Glomerular visceral epithelial cell (primary cell): ENCODE measurements around the gene HLA-DRA.
A peak's percentile ranks its signal among the peaks of the same experiment; 100 is the strongest.
"Not testable (repeated sequence)": the region's sequence is repeated elsewhere in the genome, so short reads cannot be mapped to it uniquely, and the experiment has no call there.

Source experiments
- DNase-seq: peaks from one replicate; pipeline ENCODE4 v3.0.0-alpha.2; 2016; ENCODE audit errors: extremely low spot score

Gene HLA-DRA

DNA sequence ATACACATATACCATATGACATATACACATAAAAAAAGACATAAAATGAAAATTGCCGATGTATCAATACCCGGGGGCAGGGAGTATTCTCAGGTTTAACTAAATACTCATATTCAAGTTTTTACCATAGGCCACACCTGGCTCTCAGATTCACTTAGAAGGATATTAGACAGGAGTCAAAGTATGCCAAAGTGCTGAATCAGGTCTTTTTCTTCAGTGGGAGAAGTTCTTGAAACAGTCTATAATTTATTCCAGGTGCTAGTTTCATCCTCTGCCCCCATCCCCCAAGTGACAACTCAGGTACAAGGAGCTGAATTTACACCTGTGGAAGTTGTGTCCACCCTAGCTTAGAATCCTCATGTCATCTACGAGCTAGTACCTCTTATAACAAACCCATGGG lies 8.5 kb upstream of the HLA-DRA start:
- DNase-seq = no peak

DNA sequence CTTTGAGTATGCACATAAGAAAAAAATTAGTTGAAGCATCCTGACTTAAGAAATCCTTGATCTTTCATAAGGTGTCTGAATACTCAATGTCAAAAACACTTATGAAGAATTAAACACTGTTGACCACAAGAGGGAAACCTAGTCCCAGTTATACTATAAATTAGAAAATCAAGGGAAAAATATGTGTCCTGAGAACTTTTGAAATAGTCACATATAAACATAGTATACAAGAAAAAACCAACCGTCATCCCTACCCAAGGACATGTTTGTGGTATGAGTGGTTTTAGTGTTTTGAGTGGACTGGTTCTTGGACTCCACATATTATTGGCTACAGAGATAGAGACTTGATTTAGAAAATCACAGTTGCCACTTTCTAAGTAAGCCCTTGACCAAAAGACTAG lies 7.6 kb upstream of the HLA-DRA start:
- DNase-seq = peak; percentile 26

DNA sequence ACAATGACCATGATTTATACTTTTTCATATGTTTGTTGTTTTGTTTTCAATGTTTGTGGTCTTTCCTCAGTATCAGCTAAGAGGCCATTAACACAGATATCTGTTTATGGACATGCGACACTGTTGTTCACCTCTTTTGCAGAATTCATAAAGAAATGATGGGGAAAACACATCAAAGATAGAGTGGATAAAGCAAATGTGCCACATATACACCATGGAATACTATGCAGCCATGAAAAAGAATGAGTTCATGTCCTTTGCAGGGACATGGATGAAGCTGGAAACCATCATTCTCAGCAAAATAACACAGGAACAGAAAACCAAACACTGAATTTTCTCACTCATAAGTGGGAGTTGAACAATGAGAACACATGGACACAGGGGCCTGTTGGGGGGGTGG lies 5.7 kb upstream of the HLA-DRA start:
- DNase-seq = not testable (repeated sequence)

DNA sequence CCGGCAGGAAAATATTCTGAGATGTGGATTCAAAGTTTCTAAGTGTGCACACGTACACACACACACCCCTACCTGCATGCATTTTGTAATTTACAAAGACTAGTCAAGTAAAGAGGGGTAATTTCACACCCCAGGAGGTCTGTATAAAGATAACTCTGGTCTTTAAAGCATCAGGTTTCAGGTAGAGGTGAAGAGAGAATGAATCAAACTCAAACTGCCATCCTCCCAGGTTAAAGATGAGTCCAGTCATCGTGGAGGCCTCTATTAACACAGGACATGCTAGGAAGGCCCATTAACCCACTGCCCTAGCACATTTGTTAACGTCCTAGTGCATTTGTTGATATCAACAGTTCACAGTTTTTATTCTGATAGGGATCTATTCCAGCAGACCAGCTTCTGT lies 3.5 kb upstream of the HLA-DRA start:
- DNase-seq = no peak

DNA sequence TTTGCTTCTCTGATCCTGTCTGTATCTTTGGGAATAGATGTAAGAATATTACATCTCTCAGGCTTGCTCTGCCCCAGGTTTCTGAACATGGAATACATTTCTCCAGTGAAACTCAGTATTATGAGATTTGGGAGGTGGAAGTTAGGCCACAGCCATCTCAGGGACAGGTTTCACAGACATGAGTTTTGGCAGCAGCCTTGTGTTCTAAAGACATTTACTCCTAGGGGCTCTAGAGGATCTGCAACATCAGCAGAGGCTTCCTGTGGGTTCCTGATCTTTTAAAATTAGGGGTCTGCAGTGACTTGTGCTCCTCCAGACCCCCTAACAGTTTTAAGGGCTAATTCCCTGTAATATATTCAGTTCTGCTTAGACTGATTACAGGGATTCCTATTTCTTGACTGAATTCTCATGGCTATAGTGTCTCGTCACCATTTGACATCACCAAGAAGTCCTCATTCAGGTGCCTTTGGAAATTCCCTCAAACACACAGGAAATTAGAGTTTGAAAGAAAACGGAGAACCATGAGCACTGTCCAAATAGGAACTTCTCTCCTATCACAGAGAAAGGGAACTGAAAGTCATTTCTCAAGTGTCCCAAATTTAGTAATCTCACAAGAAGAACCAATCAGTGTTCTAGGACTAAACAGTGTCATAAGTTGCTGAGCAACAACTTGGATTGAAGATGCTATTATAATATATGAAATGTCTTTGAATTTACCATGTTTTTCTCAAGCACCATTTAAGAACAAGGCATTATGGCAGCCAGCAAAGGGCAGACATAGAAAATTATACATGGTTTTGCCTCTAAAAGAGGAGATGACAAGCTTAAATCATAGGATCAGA lies 2.5 kb upstream of the HLA-DRA start:
- DNase-seq = no peak

DNA sequence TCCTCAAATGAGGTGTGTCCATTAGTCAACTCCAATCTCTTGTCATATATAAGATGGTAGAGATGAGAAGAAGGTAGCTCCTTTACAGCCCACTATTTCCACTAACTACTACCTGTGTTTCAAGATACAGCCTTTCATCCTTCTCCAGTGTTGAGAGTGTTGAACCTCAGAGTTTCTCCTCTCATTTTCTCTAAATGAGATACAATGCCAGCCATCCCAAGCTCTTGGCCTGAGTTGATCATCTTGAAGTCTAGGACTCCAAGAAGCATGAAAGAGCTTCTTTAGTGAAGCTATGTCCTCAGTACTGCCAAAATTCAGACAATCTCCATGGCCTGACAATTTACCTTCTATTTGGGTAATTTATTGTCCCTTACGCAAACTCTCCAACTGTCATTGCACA lies 548 bp upstream of the HLA-DRA start:
- DNase-seq = no peak

DNA sequence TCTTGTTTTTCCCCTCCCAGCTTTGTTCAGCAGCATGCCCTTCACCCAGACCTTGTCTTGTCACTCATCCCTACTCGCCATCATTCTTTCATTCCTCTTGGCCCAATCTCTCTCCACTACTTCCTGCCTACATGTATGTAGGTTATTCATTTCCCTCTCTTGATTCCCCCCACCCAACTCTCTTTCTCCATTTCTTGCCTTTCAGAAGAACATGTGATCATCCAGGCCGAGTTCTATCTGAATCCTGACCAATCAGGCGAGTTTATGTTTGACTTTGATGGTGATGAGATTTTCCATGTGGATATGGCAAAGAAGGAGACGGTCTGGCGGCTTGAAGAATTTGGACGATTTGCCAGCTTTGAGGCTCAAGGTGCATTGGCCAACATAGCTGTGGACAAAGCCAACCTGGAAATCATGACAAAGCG lies 2.6 kb downstream of the HLA-DRA start:
- no peak for DNase-seq

DNA sequence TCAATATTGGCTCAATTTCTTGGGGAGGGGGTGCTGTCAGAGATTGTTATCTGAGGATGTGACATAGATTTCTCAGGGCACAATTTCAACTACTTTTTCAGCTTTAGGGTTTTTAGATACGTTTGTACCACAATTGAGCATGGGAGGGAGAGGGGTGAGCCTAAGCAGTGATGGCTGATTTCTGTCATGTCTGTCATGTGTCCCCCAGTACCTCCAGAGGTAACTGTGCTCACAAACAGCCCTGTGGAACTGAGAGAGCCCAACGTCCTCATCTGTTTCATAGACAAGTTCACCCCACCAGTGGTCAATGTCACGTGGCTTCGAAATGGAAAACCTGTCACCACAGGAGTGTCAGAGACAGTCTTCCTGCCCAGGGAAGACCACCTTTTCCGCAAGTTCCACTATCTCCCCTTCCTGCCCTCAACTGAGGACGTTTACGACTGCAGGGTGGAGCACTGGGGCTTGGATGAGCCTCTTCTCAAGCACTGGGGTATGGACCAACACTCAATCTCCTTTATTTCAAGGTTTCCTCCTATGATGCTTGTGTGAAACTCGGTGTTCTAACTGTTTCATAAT lies 3.4 kb downstream of the HLA-DRA start:
- DNase-seq = no peak

DNA sequence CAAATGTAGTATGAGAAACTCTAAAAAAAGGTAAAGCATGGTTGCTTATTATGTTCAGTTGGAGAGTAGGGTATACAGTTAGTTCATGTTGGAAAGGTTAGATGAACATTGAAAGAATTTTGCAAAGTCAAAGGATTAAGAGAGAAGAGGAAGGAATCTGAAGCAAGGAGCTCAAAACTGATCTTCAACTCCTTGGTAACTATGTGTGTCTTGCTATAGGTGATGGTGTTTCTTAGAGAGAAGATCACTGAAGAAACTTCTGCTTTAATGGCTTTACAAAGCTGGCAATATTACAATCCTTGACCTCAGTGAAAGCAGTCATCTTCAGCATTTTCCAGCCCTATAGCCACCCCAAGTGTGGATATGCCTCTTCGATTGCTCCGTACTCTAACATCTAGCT lies 4.7 kb downstream of the HLA-DRA start:
- no peak for DNase-seq

DNA sequence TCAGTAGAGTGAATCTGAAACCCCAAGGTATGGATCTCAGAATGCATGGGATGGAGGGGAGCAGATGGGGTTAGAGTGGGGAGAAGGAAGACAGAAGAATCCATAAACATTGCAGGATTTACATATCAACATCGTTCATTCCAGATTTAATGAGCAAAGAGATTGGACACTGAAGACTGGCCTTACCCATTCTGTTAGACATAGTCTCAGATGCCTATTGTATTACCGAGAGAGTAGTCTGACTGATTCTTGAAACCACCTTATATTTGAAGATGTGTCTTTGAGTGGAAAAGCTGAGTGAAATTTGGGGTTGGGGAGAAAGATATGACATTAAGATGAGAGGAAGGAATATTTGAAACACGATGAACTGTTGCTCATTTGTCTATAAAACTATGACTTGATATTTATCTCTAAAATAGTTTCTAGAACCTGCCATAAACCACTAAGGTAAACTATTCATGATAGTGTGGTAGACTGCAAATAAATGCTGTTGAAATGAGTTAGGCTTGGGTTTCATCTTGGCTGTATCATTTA lies 5.7 kb downstream of the HLA-DRA start:
- DNase-seq = no peak

DNA sequence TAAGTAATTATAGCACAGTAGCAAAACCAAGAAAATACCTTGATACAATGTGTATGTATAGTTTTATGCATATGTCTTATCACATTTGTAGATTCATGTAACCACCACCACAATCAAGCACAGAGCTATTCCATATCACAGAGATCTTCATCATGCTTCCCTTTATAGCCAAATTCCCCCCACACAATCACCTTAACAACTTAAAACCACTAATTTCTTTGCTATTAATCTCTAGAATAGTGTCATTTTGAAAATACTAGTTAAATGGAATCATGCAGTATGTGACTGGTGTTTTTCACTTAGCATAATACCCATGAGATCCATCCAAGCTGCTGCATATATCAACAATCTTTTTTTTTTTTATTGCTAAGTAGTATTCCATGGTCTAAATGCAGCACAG lies 8.2 kb downstream of the HLA-DRA start:
- DNase-seq = no peak

DNA sequence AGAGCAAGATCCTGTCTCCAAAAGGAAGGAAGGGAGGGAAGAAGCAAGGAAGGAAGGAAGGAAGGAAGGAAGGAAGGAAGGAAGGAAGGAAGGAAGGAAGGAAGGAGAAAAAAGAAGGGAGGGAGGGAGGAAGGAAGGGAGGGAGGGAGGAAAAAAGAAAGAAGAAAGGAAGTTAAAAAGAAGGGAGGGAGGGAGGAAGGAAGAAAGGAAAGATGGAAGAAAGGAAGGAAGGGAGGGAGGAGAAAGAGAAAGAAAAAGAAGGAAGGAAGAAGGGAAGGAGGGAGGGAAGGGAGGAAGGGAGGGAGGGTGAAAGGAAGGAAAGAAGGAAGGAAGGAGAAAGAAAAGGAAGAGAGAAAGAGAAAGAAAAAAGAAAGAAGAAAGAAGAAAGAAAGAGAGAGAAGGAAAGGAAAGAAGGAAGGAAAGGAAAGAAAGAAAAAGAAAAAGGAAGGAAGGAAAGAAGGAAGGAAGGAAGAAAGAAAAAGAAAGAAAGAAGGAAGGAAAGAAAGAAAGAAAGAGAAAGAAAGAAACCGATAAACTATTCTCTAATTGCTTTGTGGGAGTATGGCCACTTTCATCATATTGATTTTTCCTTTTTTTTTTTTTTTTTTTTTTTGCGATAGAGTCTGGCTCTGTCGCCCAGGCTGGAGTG lies 9.5 kb downstream of the HLA-DRA start:
- no peak for DNase-seq

DNA sequence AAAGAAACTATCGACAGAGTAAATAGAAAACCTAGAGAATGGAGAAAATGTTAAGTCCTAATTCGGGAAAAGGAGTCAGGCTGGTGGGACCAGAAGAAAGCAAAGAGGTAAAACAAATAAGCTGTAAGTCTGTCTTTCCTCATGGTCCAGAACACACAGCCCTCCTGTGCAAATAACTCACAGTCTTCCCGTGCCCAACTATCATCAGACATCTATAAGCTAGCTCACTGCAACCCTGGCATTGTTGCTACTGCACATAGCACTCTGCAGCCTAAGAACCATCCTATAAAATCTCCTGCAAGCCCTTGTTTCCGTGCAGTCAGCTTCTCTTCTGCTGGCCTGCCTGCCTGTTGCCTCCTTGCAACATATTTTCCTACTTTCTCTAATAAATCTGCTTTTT lies 17.4 kb downstream of the HLA-DRA start:
- no peak for DNase-seq

DNA sequence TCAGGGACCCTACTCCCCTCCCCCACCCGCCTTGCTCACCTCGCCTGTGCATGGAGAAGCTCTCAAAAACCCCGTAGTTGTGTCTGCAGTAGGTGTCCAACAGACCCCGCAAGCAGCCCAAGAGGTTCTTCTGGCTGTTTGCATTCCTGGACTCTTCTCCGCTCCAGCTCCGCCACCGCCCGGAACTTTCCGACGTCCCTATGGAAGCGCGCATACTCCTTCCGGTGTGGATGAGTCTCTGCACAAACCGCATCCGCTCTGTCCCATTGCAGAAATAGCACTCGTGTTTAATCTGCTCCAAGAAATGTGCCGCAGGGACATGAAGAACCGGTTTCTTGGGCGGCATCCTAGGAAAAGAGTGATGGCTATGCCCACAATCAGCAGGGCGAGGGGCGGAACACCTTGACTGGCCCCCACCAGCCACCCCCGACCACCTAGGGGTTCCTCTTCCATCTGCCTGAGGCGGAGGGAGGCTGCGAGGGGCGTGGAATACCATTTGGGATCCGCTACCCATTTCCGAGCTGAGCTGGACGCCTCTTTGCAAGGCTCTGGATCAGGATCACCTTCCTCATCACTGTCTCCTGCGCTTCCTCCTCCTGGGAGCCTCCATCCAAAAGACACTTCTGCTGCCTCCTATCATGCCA lies 20.2 kb downstream of the HLA-DRA start:
- no peak for DNase-seq

DNA sequence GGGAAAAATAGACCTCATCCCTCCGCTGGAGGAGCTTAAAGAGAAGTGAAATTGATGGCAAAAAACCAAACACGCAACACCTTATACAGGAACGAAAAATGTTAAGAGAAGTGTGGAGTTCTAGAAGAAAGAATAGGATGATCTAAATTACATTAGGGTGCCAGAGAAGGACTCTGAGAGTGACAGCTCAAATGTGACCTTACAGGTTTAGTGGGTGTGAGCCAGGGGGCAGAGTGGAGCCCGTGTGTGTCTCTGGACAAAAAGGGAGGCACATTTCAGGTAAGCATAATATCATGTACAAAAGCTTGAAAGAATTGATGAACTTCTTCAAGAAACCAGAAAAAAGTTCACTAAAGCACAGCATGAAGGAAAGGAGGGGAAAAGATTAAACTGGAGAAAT lies 20.8 kb downstream of the HLA-DRA start:
- DNase-seq = no peak

DNA sequence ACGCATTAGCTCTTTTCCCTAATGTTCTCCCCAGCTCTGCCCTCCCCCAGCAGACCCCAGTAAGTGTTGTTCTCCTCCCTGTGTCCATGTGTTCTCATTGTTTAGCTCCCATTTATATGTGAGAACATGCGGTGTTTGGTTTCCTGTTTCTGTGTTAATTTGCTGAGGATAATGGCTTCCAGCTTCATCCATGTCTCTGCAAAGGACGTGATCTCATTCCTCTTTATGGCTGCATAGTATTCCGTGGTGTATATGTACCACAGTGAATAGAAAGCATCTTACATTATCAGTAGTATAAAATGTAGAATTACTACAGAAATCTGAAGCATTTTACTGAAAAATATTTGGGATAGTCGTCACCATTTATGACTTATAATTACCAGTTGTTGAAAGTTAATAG lies 21.8 kb downstream of the HLA-DRA start:
- no peak for DNase-seq

DNA sequence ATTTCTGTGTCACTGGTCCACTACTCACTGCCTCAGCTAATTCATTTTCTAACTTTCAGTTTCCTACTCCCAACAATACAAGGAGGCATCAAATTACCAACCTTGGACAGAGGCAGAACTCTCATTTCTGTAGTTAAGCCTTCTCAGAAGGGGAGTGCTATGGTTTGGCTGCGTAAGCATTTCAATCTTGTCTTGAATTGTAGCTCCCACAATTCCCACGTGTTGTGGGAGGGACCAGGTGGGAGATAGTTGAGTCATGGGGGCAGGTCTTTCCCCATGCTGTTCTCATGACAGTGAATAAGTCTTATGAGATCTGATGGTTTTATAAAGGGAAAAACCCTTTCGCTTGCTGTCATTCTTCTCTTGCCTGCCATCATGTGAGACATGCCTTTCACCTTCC lies 22.9 kb downstream of the HLA-DRA start:
- DNase-seq = no peak

DNA sequence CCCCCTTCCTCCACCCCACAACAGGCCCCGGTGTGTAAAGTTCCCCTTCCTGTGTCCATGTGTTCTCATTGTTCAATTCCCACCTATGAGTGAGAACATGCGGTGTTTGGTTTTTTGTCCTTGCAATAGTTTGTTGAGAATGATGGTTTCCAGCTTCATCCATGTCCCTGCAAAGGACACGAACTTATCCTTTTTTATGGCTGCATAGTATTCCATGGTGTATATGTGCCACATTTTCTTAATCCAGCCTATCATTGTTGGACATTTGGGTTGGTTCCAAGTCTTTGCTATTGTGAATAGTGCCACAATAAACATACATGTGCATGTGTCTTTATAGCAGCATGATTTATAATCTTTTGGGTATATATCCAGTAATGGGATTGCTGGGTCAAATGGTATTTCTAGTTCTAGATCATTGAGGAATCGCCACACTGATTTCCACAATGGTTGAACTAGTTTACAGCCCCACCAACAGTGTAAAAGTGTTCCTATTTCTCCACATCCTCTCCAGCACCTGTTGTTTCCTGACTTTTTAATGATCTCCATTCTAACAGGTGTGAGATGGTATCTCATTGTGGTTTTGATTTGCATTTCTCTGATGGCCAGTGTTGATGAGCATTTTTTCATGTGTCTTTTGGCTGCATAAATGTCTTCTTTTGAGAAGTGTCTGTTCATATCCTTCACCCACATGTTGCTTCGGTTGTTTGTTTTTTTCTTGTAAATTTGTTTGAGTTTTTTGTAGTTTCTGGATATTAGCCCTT lies 28.2 kb downstream of the HLA-DRA start:
- not testable (repeated sequence) for DNase-seq

DNA sequence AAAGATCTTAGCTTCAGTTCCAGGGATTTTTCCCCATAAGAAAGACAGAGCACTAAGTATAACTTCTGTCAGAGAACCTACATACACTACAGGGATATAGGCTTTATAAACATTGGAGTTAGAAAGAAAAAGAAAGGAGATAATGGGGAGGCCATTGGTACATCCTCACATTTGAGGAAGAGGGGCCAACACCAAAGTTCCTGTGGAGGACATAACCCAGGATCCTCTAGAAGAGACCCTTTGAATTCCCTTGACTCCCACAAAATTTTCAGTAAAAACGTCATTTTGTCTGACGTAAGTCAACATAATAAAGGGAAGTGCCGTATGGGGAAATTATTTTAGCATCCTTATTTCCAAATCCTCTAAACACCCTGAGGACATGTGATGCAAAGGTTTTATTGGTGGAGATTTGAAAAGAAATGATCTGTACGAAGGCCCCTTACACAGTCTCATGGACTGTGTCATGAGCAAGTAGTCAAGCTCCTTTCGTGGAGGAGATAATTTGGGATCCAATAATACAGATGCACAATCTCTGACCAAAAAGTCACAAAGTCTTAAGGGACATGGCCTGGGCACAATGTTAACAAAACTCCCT lies 33.2 kb downstream of the HLA-DRA start:
- DNase-seq = no peak

DNA sequence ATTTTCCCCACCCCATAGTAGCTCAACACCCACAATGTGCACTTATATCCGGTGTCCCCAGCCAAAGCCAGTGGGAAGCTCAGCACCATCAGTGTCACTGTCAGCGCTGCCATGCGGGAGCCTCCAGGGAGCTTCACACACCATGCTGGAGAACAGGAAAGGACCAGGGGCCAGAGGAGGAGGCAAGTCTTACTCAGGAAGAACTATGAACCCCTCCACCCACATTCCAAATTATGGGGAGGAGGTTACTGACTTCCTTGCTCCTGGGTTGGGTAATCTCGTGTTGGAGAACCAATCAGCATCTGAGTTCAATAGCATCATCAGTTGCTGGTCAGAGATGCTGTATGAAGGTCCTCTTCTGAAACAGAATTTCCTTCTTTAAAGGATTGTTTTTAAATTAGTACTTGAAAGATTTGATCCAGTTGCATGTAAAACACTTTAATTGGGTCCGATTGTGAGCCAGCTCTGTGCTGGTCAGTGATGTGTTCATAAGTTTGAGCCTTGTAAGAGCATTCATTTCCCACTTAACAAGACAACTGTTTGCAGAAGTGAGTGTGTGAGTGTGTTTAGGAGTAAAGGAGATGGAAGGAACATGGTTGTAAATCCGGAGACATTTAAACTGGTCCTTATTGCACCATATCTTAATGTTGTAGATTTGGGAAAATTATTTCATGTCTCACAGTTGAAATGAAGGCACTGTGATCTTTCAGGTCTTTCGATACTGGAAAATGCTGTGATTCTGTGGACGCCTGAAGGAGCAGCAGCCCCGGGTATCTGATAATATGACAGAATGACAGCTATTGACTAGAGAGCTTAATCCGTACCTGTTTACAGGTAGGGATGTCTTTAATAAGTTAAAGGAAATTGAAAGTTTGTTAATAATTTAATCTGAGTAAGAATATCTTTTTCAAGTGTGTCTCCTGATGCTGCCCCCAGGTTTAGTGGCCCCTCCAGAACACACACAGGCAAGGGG lies 34.0 kb downstream of the HLA-DRA start:
- not testable (repeated sequence) for DNase-seq
